NCI-H82 treated with DMSO at 0.1 percent for 48 hours (cell line): ENCODE results near the gene FHIP1B.

Experiments used
- DNase-seq: peaks from one replicate; lab custom pipeline; 2025; ENCODE audit not compliant: unreplicated experiment; lab: John Stamatoyannopoulos, UW

Gene FHIP1B

GRCh38 chr11:6240139-6240538 lies 5.7 kb upstream of the FHIP1B start:
- no peak for DNase-seq

GRCh38 chr11:6238902-6239301 lies 4.5 kb upstream of the FHIP1B start, which contains the start of gene CNGA4:
CNGA4 (plus strand) TSS chr11:6239089; CDS start chr11:6239207, 118 bp downstream.
- no peak for DNase-seq

- DNase-seq, result no peak
These were observed 3.4 kb upstream of the FHIP1B start for GRCh38 chr11:6237761-6238302.

- no peak for DNase-seq
These were observed 2.8 kb upstream of the FHIP1B start for GRCh38 chr11:6237266-6237665.

- no peak for DNase-seq
These were observed 451 bp downstream of the FHIP1B start for GRCh38 chr11:6233984-6234386.

- DNase-seq, result no peak
These were observed 1.5 kb downstream of the FHIP1B start for GRCh38 chr11:6232899-6233298.

GRCh38 chr11:6229911-6230310 lies 4.5 kb downstream of the FHIP1B start:
- no peak for DNase-seq

GRCh38 chr11:6228520-6228919 lies 5.9 kb downstream of the FHIP1B start:
- DNase-seq, result no peak

- no peak for DNase-seq
These were observed 8.5 kb downstream of the FHIP1B start for GRCh38 chr11:6225896-6226295.

GRCh38 chr11:6225024-6225423 lies 9.4 kb downstream of the FHIP1B start:
- DNase-seq, result no peak

- DNase-seq, result no peak
These were observed 10.0 kb downstream of the FHIP1B start for GRCh38 chr11:6224421-6224820.

GRCh38 chr11:6223854-6224253 lies 10.6 kb downstream of the FHIP1B start:
- no peak for DNase-seq

GRCh38 chr11:6219359-6219758 lies 15.1 kb downstream of the FHIP1B start:
- DNase-seq, result no peak

- DNase-seq, result no peak
These were observed 16.7 kb downstream of the FHIP1B start for GRCh38 chr11:6217722-6218121.

GRCh38 chr11:6216501-6216900 lies 17.9 kb downstream of the FHIP1B start:
- no peak for DNase-seq

- no peak for DNase-seq
These were observed 19.9 kb downstream of the FHIP1B start for GRCh38 chr11:6214530-6214929.

GRCh38 chr11:6210274-6210955 lies 24.0 kb downstream of the FHIP1B start:
- DNase-seq, result no peak

- DNase-seq, result no peak
These were observed 24.6 kb downstream of the FHIP1B start for GRCh38 chr11:6209801-6210200.

- DNase-seq, result no peak
These were observed 27.8 kb downstream of the FHIP1B start for GRCh38 chr11:6206456-6207180.

GRCh38 chr11:6205366-6205765 lies 29.1 kb downstream of the FHIP1B start, which contains the start of gene C11orf42:
C11orf42 (plus strand) TSS chr11:6205557; CDS start chr11:6205616, 59 bp downstream.
- DNase-seq, result no peak

GRCh38 chr11:6204706-6205105 lies 29.7 kb downstream of the FHIP1B start:
- no peak for DNase-seq

GRCh38 chr11:6203327-6203726 lies 31.1 kb downstream of the FHIP1B start:
- DNase-seq, result no peak
